Ishikawa (cell line): Measurements from ENCODE around the gene NUDCD3.

Experiments used
- CEBPB ChIP-seq: IDR thresholded peaks from 2 replicates; pipeline ENCODE4 v1.6.1; 2012
- CREB1 ChIP-seq: IDR thresholded peaks from 2 replicates; pipeline ENCODE4 v1.6.1; 2012; ENCODE audit warnings: low read depth
- EGR1 ChIP-seq: IDR thresholded peaks from 2 replicates; pipeline ENCODE4 v1.6.1; 2012
- EP300 ChIP-seq: IDR thresholded peaks from 2 replicates; pipeline ENCODE4 v1.6.1; 2012; ENCODE audit warnings: borderline replicate concordance
- FOXM1 ChIP-seq: IDR thresholded peaks from 2 replicates; pipeline ENCODE4 v1.6.1; 2012; ENCODE audit warnings: low read depth, borderline replicate concordance
- NFIC ChIP-seq: IDR thresholded peaks from 2 replicates; pipeline ENCODE4 v1.6.1; 2012
- RAD21 ChIP-seq: IDR thresholded peaks from 2 replicates; pipeline ENCODE4 v1.6.1; 2012; ENCODE audit warnings: low read depth
- REST ChIP-seq: IDR thresholded peaks from 2 replicates; pipeline ENCODE4 v1.6.1; 2012; ENCODE audit warnings: low read depth, mild to moderate bottlenecking
- TAF1 ChIP-seq: IDR thresholded peaks from 2 replicates; pipeline ENCODE4 v1.6.1; 2012; ENCODE audit warnings: low read depth, mild to moderate bottlenecking
- TCF12 ChIP-seq: IDR thresholded peaks from 2 replicates; pipeline ENCODE4 v1.6.1; 2012; ENCODE audit warnings: low read depth
- TEAD4 ChIP-seq: IDR thresholded peaks from 2 replicates; pipeline ENCODE4 v1.6.1; 2012
- USF1 ChIP-seq: IDR thresholded peaks from 2 replicates; pipeline ENCODE4 v1.6.1; 2012
- YY1 ChIP-seq: IDR thresholded peaks from 2 replicates; pipeline ENCODE4 v1.6.1; 2012; ENCODE audit warnings: low read depth
- ZBTB7A ChIP-seq: IDR thresholded peaks from 2 replicates; pipeline ENCODE4 v1.6.1; 2012; ENCODE audit warnings: low read depth
- TF ChIP-seq, protein P1 (sequence below): IDR thresholded peaks from 2 replicates; pipeline ENCODE4 v1.6.1; 2012

NUDCD3 gene

GRCh38 chr7:44460325-44460724 lies 30.1 kb downstream of the NUDCD3 start:
- TF ChIP-seq EP300 (no peak), EGR1 (no peak)

GRCh38 chr7:44455155-44455554 lies 35.3 kb downstream of the NUDCD3 start:
- no peak for TF ChIP-seq TAF1
- TF ChIP-seq RAD21 = no peak
- TF ChIP-seq USF1 = no peak
- TF ChIP-seq REST = no peak
- TF ChIP-seq YY1 = no peak
- TF ChIP-seq TCF12 = no peak
- TF ChIP-seq, protein P1, sequence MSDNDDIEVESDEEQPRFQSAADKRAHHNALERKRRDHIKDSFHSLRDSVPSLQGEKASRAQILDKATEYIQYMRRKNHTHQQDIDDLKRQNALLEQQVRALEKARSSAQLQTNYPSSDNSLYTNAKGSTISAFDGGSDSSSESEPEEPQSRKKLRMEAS = no peak
- no peak for TF ChIP-seq EP300
- TF ChIP-seq CEBPB = no peak
- no peak for TF ChIP-seq ZBTB7A
- TF ChIP-seq CREB1 = no peak
- TF ChIP-seq EGR1 = no peak
- TF ChIP-seq FOXM1 = no peak
- no peak for TF ChIP-seq NFIC

DNA sequence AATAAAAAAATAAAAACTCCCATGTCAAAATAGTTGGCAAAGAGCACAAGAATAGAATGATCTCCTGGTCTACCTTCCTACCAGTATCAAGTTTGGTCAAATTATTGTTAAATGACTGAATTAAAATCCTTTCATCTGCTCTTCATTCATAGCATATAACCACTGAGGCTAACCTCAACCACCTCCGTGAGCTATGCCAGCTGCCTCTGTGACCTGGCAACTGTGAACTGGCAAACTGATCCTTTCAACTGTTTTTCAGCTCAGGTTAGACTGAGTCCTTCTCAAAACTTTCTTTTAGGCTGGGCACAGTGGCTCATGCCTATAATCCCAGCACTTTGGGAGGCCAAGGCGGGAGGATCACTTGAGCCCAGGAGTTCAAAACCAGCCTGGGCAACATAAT lies 36.1 kb downstream of the NUDCD3 start:
- no peak for TF ChIP-seq CEBPB
- TF ChIP-seq EP300 = no peak
- TF ChIP-seq USF1 = no peak
- TF ChIP-seq NFIC = no peak
- TF ChIP-seq TAF1 = no peak
- TF ChIP-seq YY1 = no peak
- no peak for TF ChIP-seq CREB1
- TF ChIP-seq RAD21 = no peak
- no peak for TF ChIP-seq ZBTB7A
- TF ChIP-seq TCF12 = no peak
- no peak for TF ChIP-seq EGR1
- no peak for TF ChIP-seq FOXM1
- TF ChIP-seq, protein P1 = no peak
- no peak for TF ChIP-seq REST
- TF ChIP-seq TEAD4 = no peak

- TF ChIP-seq EP300 = no peak
- no peak for TF ChIP-seq YY1
- TF ChIP-seq TEAD4 = no peak
- no peak for TF ChIP-seq TCF12
- no peak for TF ChIP-seq USF1
- TF ChIP-seq, protein P1 = no peak
- TF ChIP-seq FOXM1 = no peak
- no peak for TF ChIP-seq TAF1
- TF ChIP-seq CEBPB = no peak
- no peak for TF ChIP-seq REST
- TF ChIP-seq NFIC = no peak
- no peak for TF ChIP-seq RAD21
- no peak for TF ChIP-seq CREB1
- TF ChIP-seq ZBTB7A = no peak
- no peak for TF ChIP-seq EGR1
Measured at GRCh38 chr7:44451123-44451522, 39.3 kb downstream of the NUDCD3 start.
